GM18867 (cell line): ENCODE data around the gene TC2N.

Experiments
- ATAC-seq: cut with Tn5 transposase; IDR thresholded peaks from one replicate; pipeline ENCODE4 v1.9.1; 2021; ENCODE audit warnings: mild to moderate bottlenecking, moderate library complexity; ENCODE audit not compliant: unreplicated experiment

TC2N gene

GRCh38 chr14:91731018-91731417 is 136.3 kb downstream of the TC2N start:
- no peak for ATAC-seq

GRCh38 chr14:91729756-91730155 is 137.6 kb downstream of the TC2N start:
- no peak for ATAC-seq
